Uterus (tissue), 4 donors: Measurements from ENCODE around the gene PLAAT4. TPM values are rescaled to one million over a fixed set of nuclear protein-coding genes. Genes with fewer than 3 reads are reported as not detected.
"Not testable (repeated sequence)": the region's sequence is repeated elsewhere in the genome, so short reads cannot be mapped to it uniquely, and the experiment has no call there.

Experiments
- DNase-seq, 2 donors: peaks; one replicate each; pipeline ENCODE4 v3.0.0-alpha.2; 2019 to 2020
- H3K27ac ChIP-seq, 2 donors: fragments of 200-600 bp; sonication (generic); 1 replicate in 1 of 2; 2 replicates in 1 of 2; pipeline ENCODE4 v1.5.1; 2016 to 2018
- H3K27me3 ChIP-seq, 2 donors: fragments of 200-600 bp; sonication (generic); one replicate each; pipeline ENCODE4 v1.5.1; 2018 to 2019; ENCODE audit warnings: control low read depth in 1 of 2
- H3K36me3 ChIP-seq, 2 donors: fragments of 200-600 bp; sonication (generic); one replicate each; pipeline ENCODE4 v1.5.1; 2019; ENCODE audit warnings: control low read depth in 1 of 2
- H3K4me1 ChIP-seq, 2 donors: fragments of 200-600 bp; sonication (generic); one replicate each; pipeline ENCODE4 v1.5.1; 2018 to 2019; ENCODE audit warnings: control low read depth in 1 of 2
- H3K4me3 ChIP-seq, 2 donors: fragments of 200-600 bp; sonication (generic); 1 replicate in 1 of 2; 2 replicates in 1 of 2; pipeline ENCODE4 v1.5.1; 2018 to 2019; ENCODE audit warnings: mild to moderate bottlenecking in 1 of 2
- H3K9me3 ChIP-seq, 2 donors: fragments of 200-600 bp; sonication (generic); one replicate each; pipeline ENCODE4 v1.5.1; 2019; ENCODE audit warnings: control low read depth in 1 of 2
- POLR2A ChIP-seq, 2 donors: fragments of 450-650 bp; IDR thresholded peaks; one replicate each; pipeline ENCODE4 v1.6.1; 2016; ENCODE audit warnings: antibody characterized with exemption in 2 of 2, mild to moderate bottlenecking in 1 of 2, moderate library complexity in 1 of 2
- intact Hi-C: fragments of 100-400 bp; cut with DNase I; formaldehyde crosslinking; loops from one replicate; pipeline ENCODE4 v1.15.1; 2023; ENCODE audit warnings: low total_unique reads
- total RNA-seq, 4 donors: library from RNA; depleted of rRNA in 3 of 4; stranded (reverse); fragments of >200 nt in 3 of 4; gene quantifications; one replicate each; pipeline versions ENCODE4 v1.1.0 to v1.2.4, GENCODE V29; 2014 to 2023
- TF ChIP-seq, protein P1 (sequence below), 4 experiments: fragments of 200-600 bp in 2 of 4; fragments of 450-650 bp in 2 of 4; sonication (generic) in 2 of 4; IDR thresholded peaks; one replicate each; pipeline ENCODE4 v1.5.1; 2016 to 2019; ENCODE audit warnings: antibody characterized with exemption in 4 of 4, mild to moderate bottlenecking in 2 of 4, moderate library complexity in 1 of 4
- donor health status: DM: yes; HTN: yes; CAD: no.

PLAAT4 gene
- total RNA-seq, 4 donors from 2014 or later, result 3.6 to 30.3 (median 22.9) TPM

- intact Hi-C loops, result no loop called here
- Histone ChIP-seq H3K27ac (peak overlapping the region; percentile 81 to 90), H3K4me1 (no peaks in the 10 kb centered on the region), H3K36me3 (no peaks in the 10 kb centered on the region), H3K9me3 (no peaks in the 10 kb centered on the region), H3K4me3 (peak overlapping the region; percentile 23), H3K27me3 (no peaks in the 10 kb centered on the region)
- peak; percentile 49 to 67 for DNase-seq
- TF ChIP-seq, protein P1, sequence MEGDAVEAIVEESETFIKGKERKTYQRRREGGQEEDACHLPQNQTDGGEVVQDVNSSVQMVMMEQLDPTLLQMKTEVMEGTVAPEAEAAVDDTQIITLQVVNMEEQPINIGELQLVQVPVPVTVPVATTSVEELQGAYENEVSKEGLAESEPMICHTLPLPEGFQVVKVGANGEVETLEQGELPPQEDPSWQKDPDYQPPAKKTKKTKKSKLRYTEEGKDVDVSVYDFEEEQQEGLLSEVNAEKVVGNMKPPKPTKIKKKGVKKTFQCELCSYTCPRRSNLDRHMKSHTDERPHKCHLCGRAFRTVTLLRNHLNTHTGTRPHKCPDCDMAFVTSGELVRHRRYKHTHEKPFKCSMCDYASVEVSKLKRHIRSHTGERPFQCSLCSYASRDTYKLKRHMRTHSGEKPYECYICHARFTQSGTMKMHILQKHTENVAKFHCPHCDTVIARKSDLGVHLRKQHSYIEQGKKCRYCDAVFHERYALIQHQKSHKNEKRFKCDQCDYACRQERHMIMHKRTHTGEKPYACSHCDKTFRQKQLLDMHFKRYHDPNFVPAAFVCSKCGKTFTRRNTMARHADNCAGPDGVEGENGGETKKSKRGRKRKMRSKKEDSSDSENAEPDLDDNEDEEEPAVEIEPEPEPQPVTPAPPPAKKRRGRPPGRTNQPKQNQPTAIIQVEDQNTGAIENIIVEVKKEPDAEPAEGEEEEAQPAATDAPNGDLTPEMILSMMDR (IDR thresholded peaks at IDR 0.05), result peak in 2 of 4 experiments; percentile 8 to 18
- TF ChIP-seq POLR2A (IDR thresholded peaks at IDR 0.05), result no peak
These were observed 37.6 kb downstream of the PLAAT4 start for GRCh38 chr11:63573881-63574855.

- H3K9me3 ChIP-seq, result no peaks in the 10 kb centered on the region
- H3K36me3 ChIP-seq, result no peaks in the 10 kb centered on the region
- H3K27me3 ChIP-seq, result no peaks in the 10 kb centered on the region
- H3K27ac ChIP-seq, result peak overlapping the region; percentile 81 to 90
- H3K4me3 ChIP-seq, result peak overlapping the region; percentile 23
- TF ChIP-seq, protein P1 (IDR thresholded peaks at IDR 0.05), result no peak
- no peak for TF ChIP-seq POLR2A (IDR thresholded peaks at IDR 0.05)
- DNase-seq, result peak; percentile 67 to 68
- intact Hi-C loops, result no loop called here
- H3K4me1 ChIP-seq, result no peaks in the 10 kb centered on the region
These were observed 38.4 kb downstream of the PLAAT4 start for GRCh38 chr11:63574856-63575602.

DNA sequence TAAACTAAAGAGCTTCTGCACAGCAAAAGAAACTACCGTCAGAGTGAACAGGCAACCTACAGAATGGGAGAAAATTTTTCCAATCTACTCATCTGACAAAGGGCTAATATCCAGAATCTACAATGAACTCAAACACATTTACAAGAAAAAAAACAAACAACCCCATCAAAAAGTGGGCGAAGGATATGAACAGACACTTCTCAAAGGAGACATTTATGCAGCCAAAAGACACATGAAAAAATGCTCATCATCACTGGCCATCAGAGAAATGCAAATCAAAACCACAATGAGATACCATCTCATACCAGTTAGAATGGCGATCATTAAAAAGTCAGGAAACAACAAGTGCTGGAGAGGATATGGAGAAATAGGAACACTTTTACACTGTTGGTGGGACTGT, 42.3 kb downstream of the PLAAT4 start:
- H3K27ac ChIP-seq, intact Hi-C loops, H3K36me3 ChIP-seq, H3K9me3 ChIP-seq, H3K27me3 ChIP-seq, DNase-seq, H3K4me1 ChIP-seq, H3K4me3 ChIP-seq: not testable (repeated sequence)

GRCh38 chr11:63581224-63581623, 44.6 kb downstream of the PLAAT4 start:
- H3K27me3 ChIP-seq, H3K27ac ChIP-seq, DNase-seq, H3K4me1 ChIP-seq, H3K9me3 ChIP-seq, intact Hi-C loops, H3K36me3 ChIP-seq, H3K4me3 ChIP-seq: not testable (repeated sequence)

GRCh38 chr11:63583357-63583677, 46.7 kb downstream of the PLAAT4 start:
- Histone ChIP-seq H3K36me3 (no peaks in the 10 kb centered on the region), H3K27ac (no peak overlapping the region), H3K4me3 (no peak overlapping the region), H3K4me1 (no peaks in the 10 kb centered on the region), H3K27me3 (no peaks in the 10 kb centered on the region), H3K9me3 (no peaks in the 10 kb centered on the region)
- intact Hi-C loops, result no loop called here
- TF ChIP-seq POLR2A (IDR thresholded peaks at IDR 0.05), result no peak
- TF ChIP-seq, protein P1 (IDR thresholded peaks at IDR 0.05), result no peak
- DNase-seq, result no peak
